ENCODE results near the gene SVOP. TPM values are rescaled to one million over a fixed set of nuclear protein-coding genes. Genes with fewer than 3 reads are reported as not detected.
A peak's percentile ranks its signal among the peaks of the same experiment; 100 is the strongest.
"Not testable (repeated sequence)": the region's sequence is repeated elsewhere in the genome, so short reads cannot be mapped to it uniquely, and the experiment has no call there.

Gene SVOP
- total RNA-seq, 1 donor from 2014 or later, result not detected

- H3K27me3 ChIP-seq, result no peaks in the 10 kb centered on the region
- peaks cover 13% of the 10 kb centered on the region for H3K4me1 ChIP-seq
- ATAC-seq (peak; percentile 97), DNase-seq (peak; percentile 91)
- intact Hi-C loops (cut with DNase I), result no loop called here
- peaks cover 11% of the 10 kb centered on the region for H3K36me3 ChIP-seq
- TF ChIP-seq CTCF (IDR thresholded peaks at IDR 0.05), result no peak
- H3K27ac ChIP-seq, result peak within 1 kb of the TSS; percentile 93
- H3K9me3 ChIP-seq, result no peaks in the 10 kb centered on the region
- peak within 1 kb of the TSS; percentile 98 for H3K4me3 ChIP-seq
Observed at GRCh38 chr12:109052414-109053323, 31.8 kb upstream of the SVOP start, which contains the start of gene USP30. TSS of gene USP30 (plus strand) at chr12:109052576. CDS start at chr12:109052679, 103 bp downstream.

GRCh38 chr12:109052097-109052413 lies 31.2 kb upstream of the SVOP start:
- ATAC-seq, result no peak
- Histone ChIP-seq H3K4me3 (peak overlapping the region; percentile 98), H3K27ac (peak overlapping the region; percentile 93), H3K4me1 (peaks cover 13% of the 10 kb centered on the region), H3K9me3 (no peaks in the 10 kb centered on the region), H3K36me3 (peaks cover 8% of the 10 kb centered on the region), H3K27me3 (no peaks in the 10 kb centered on the region)
- no peak for DNase-seq
- no peak for TF ChIP-seq CTCF (IDR thresholded peaks at IDR 0.05)
- intact Hi-C loops (cut with DNase I), result no loop called here

- ATAC-seq; intact Hi-C loops (cut with DNase I); H3K27me3 ChIP-seq; H3K27ac ChIP-seq; H3K4me3 ChIP-seq; DNase-seq; H3K9me3 ChIP-seq; H3K36me3 ChIP-seq: not testable (repeated sequence)
- peaks cover 12% of the 10 kb centered on the region for H3K4me1 ChIP-seq
Observed at GRCh38 chr12:109049794-109050193, 28.9 kb upstream of the SVOP start.

- intact Hi-C loops (cut with DNase I); H3K27me3 ChIP-seq; H3K36me3 ChIP-seq; H3K4me3 ChIP-seq; H3K4me1 ChIP-seq; H3K9me3 ChIP-seq; DNase-seq: not testable (repeated sequence)
- peak overlapping the region; percentile 27 for H3K27ac ChIP-seq
- peak; percentile 38 for ATAC-seq
Observed at GRCh38 chr12:109048706-109049105, 27.8 kb upstream of the SVOP start.

GRCh38 chr12:109047081-109047805 lies 26.4 kb upstream of the SVOP start:
- no peaks in the 10 kb centered on the region for H3K9me3 ChIP-seq
- DNase-seq (no peak), ATAC-seq (no peak)
- no peak overlapping the region for H3K4me3 ChIP-seq
- no peaks in the 10 kb centered on the region for H3K27me3 ChIP-seq
- H3K27ac ChIP-seq, result no peak overlapping the region
- no peaks in the 10 kb centered on the region for H3K4me1 ChIP-seq
- no peaks in the 10 kb centered on the region for H3K36me3 ChIP-seq
- intact Hi-C loops (cut with DNase I), result no loop called here
- TF ChIP-seq CTCF (IDR thresholded peaks at IDR 0.05), result no peak

- no peaks in the 10 kb centered on the region for H3K9me3 ChIP-seq
- H3K36me3 ChIP-seq, result no peaks in the 10 kb centered on the region
- ATAC-seq (no peak), DNase-seq (no peak)
- peaks cover 5% of the 10 kb centered on the region for H3K27me3 ChIP-seq
- H3K27ac ChIP-seq, result no peak overlapping the region
- no peaks in the 10 kb centered on the region for H3K4me1 ChIP-seq
- intact Hi-C loops (cut with DNase I), result no loop called here
- H3K4me3 ChIP-seq, result no peak overlapping the region
- no peak for TF ChIP-seq CTCF (IDR thresholded peaks at IDR 0.05)
Observed at GRCh38 chr12:109044241-109044640, 23.4 kb upstream of the SVOP start.

Measured in upper lobe of right lung (tissue), 1 donor.